ENCODE results near the gene CAB39L.

- no peak for TF ChIP-seq POLR2AphosphoS5 (IDR thresholded peaks at IDR 0.05; ENCODE audit: insufficient read depth, low read depth, low read length)
- TF ChIP-seq, protein P1, sequence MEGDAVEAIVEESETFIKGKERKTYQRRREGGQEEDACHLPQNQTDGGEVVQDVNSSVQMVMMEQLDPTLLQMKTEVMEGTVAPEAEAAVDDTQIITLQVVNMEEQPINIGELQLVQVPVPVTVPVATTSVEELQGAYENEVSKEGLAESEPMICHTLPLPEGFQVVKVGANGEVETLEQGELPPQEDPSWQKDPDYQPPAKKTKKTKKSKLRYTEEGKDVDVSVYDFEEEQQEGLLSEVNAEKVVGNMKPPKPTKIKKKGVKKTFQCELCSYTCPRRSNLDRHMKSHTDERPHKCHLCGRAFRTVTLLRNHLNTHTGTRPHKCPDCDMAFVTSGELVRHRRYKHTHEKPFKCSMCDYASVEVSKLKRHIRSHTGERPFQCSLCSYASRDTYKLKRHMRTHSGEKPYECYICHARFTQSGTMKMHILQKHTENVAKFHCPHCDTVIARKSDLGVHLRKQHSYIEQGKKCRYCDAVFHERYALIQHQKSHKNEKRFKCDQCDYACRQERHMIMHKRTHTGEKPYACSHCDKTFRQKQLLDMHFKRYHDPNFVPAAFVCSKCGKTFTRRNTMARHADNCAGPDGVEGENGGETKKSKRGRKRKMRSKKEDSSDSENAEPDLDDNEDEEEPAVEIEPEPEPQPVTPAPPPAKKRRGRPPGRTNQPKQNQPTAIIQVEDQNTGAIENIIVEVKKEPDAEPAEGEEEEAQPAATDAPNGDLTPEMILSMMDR (IDR thresholded peaks at IDR 0.05; ENCODE audit: extremely low read depth in 1 of 2, insufficient read depth in 1 of 2, low read depth in 1 of 2, low read length in 2 of 2), result no peak
- no peak for TF ChIP-seq POLR2A (IDR thresholded peaks at IDR 0.05; ENCODE audit: low read depth, low read length)
- TF ChIP-seq EZH2 (IDR thresholded peaks at IDR 0.05; ENCODE audit: borderline replicate concordance, low read depth, low read length, severe bottlenecking), result no peak
- TF ChIP-seq MAX (IDR thresholded peaks at IDR 0.05; ENCODE audit: insufficient read depth, insufficient read length), result no peak
- no peak for TF ChIP-seq FOS (IDR thresholded peaks at IDR 0.05; ENCODE audit: borderline replicate concordance, insufficient read depth, low read length)
- no peak for TF ChIP-seq MYC (IDR thresholded peaks at IDR 0.05; ENCODE audit: low read depth, low read length)
- no peak for TF ChIP-seq GATA2 (IDR thresholded peaks at IDR 0.05; ENCODE audit: insufficient read depth, insufficient read length, low read depth, low read length)
Measured at GRCh38 chr13:49298903-49299605, 144.8 kb downstream of the CAB39L start.

Measured in endothelial cell of umbilical vein (primary cell).